AG04449 (cell line): Measurements from ENCODE around the gene FOXN1.
"Not testable (repeated sequence)": the region's sequence is repeated elsewhere in the genome, so short reads cannot be mapped to it uniquely, and the experiment has no call there.

Experiments used
- CTCF ChIA-PET: fragments of 350-600 bp; formaldehyde crosslinking; extraction: SDS; loops from one replicate; lab custom pipeline; 2021; ENCODE audit warnings: antibody characterized with exemption; lab: Yijun Ruan, JAX
- POLR2A ChIA-PET: fragments of 400-600, 350-600 bp; formaldehyde crosslinking; extraction: SDS; loops from one replicate; lab custom pipeline; 2020; ENCODE audit warnings: antibody characterized with exemption, inconsistent platforms; lab: Yijun Ruan, JAX
- DNase-seq: peaks from one replicate; pipeline ENCODE4 v3.0.0-alpha.2; 2010; ENCODE audit warnings: low read depth, low spot score
- H3K4me3 ChIP-seq: 2 replicates; pipeline ENCODE4 v1.5.1; 2011; ENCODE audit warnings: low read depth, mild to moderate bottlenecking, control low read depth, low read length
- TF ChIP-seq, protein P1 (sequence below): IDR thresholded peaks from one replicate; pipeline ENCODE4 v1.5.1; 2011; ENCODE audit warnings: mild to moderate bottlenecking, moderate library complexity, low read length, control low read depth, inconsistent platforms; ENCODE audit not compliant: insufficient read depth; ENCODE audit errors: missing control alignments

The FOXN1 gene

DNA sequence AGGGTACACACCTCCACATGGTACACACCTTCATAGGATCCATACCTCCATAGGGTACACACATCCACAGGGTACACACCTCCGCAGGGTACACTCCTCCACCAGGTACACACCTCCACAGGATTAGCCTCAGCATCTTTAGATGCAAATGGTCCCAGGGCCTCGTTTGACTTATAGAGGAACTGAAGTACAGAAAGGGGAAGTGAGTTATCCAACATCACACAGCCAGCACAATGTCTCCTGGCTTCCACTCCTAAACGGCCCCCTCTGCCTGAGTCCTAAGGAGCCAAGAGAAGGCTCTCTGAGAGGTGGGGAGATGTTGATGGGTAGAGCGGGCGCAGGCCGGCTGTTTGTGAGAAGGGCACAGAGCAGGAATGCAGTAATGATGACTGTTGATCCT, 12.0 kb downstream of the FOXN1 start:
- ChIA-PET CTCF (interaction anchor here (2.1 kb wide), 1 partner anchor 22 kb away, joined by 10 read pairs; no protein-coding TSS in a partner anchor), POLR2A (no interaction called here)
- TF ChIP-seq, protein P1, sequence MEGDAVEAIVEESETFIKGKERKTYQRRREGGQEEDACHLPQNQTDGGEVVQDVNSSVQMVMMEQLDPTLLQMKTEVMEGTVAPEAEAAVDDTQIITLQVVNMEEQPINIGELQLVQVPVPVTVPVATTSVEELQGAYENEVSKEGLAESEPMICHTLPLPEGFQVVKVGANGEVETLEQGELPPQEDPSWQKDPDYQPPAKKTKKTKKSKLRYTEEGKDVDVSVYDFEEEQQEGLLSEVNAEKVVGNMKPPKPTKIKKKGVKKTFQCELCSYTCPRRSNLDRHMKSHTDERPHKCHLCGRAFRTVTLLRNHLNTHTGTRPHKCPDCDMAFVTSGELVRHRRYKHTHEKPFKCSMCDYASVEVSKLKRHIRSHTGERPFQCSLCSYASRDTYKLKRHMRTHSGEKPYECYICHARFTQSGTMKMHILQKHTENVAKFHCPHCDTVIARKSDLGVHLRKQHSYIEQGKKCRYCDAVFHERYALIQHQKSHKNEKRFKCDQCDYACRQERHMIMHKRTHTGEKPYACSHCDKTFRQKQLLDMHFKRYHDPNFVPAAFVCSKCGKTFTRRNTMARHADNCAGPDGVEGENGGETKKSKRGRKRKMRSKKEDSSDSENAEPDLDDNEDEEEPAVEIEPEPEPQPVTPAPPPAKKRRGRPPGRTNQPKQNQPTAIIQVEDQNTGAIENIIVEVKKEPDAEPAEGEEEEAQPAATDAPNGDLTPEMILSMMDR, result no peak
- no peak overlapping the region for H3K4me3 ChIP-seq
- DNase-seq, result no peak

GRCh38 chr17:28518578-28518977, 12.4 kb downstream of the FOXN1 start:
- CTCF ChIA-PET, result interaction anchor here (2.1 kb wide), 1 partner anchor 22 kb away, joined by 10 read pairs; no protein-coding TSS in a partner anchor
- DNase-seq, result no peak
- POLR2A ChIA-PET, result no interaction called here
- H3K4me3 ChIP-seq, result no peak overlapping the region
- TF ChIP-seq, protein P1, result no peak

GRCh38 chr17:28519236-28519635, 13.1 kb downstream of the FOXN1 start:
- no peak overlapping the region for H3K4me3 ChIP-seq
- CTCF ChIA-PET, result interaction anchor here (0.7 to 2.1 kb wide), 2 partner anchors 21 to 29 kb away, joined by 4 to 10 read pairs; no protein-coding TSS in a partner anchor
- TF ChIP-seq, protein P1, result no peak
- no peak for DNase-seq
- POLR2A ChIA-PET, result no interaction called here

DNA sequence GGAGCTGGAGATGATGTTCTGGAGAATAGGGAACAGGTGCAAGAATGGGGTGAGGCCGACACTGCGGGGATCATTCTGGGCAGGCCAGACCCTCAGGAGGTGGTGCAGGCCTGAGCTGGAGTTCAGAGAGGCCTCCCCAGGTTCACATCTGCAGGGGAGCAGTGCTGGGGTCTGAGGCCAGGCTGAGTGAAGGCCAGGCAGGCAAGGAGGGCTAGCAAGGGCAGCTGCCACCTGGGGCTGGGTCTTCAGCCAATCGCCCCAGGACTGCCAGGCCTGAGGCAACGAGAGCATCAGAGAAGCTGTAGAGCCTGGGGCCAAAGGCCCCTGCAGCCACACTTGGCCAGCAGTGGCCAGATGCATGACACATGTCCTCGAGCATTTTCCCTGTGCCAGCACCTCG, 14.5 kb downstream of the FOXN1 start:
- CTCF ChIA-PET, result interaction anchor here (1.3 to 1.5 kb wide), 2 partner anchors 20 to 26 kb away, joined by 6 to 7 read pairs; no protein-coding TSS in a partner anchor
- TF ChIP-seq, protein P1, result no peak
- POLR2A ChIA-PET, result no interaction called here
- H3K4me3 ChIP-seq, result no peak overlapping the region
- no peak for DNase-seq

DNA sequence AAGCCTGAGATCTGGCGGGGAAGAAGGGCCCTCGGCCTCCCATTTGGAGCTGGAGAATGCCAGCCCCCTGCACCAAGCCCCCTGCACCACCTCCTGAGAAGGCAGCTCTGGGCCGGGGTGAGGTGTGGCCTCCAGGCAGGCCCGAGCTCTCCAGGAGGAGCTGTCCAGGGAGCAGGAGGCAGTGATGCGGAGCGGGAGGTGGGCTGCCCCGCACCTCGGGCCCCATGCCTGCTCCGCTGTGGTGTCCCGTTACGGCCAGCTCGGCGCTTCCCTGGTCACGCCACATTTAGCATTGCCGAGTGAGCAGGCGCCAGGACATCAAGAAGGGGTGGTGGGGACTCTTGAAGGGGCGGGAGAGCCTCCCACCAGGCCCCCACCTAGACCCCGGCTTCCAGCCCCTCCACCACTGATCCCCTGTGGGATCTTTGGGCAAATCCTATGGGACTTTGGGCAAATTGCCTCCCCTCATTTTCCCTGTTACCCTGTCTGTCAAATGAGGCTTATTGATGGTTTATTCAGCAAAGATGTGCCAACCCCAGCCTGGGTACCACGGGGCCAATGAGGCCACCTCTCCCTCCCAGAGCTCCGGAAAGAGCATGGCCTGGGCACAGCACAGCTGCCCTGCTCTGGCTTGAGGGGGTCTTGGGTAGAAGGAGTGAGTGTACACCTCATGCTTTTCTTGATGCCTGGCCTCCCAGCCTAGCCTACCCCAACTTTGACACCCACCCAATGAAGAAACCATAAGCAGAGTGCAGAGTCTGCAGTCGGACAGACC, 15.3 kb downstream of the FOXN1 start:
- POLR2A ChIA-PET, result no interaction called here
- H3K4me3 ChIP-seq, result no peak overlapping the region
- TF ChIP-seq, protein P1, result no peak
- no peak for DNase-seq
- CTCF ChIA-PET, result interaction anchor here (1.2 to 1.5 kb wide), 3 partner anchors 19 to 27 kb away, joined by 3 to 7 read pairs (median 6); no protein-coding TSS in a partner anchor

DNA sequence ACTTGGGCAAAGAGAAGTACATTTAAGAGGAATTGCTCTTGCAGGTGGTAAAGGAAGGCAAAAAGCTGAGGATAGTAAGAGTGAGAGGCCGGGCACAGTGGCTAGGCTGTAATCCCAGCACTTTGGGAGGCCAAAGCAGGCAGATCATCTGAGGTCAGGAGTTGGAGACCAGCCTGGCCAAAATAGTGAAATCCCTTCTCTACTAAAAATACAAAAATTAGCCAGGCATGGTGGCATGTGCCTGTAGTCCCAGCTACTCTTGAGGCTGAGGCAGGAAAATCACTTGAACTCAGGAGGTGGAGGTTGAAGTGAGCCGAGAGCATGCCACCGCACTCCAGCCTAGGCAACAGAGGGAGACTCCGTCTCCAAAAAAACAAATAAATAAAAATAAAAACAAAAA, 16.1 kb downstream of the FOXN1 start:
- H3K4me3 ChIP-seq, DNase-seq, POLR2A ChIA-PET: not testable (repeated sequence)
- CTCF ChIA-PET, result interaction anchor here (1.2 kb wide), 1 partner anchor 26 kb away, joined by 3 read pairs; no protein-coding TSS in a partner anchor
